H1 (cell line): Measurements from ENCODE around the gene TTC9. TPM values are rescaled to one million over a fixed set of nuclear protein-coding genes. Genes with fewer than 3 reads are reported as not detected.

Source experiments
- CTCF ChIA-PET: fragments of 300-600 bp; sonication (Branson Sonifier 250); formaldehyde crosslinking; loops from one replicate; lab custom pipeline; 2021; ENCODE audit not compliant: partially characterized antibody; lab: Charles Lee
- POLR2A ChIA-PET: fragments of 300-600 bp; sonication (Branson Sonifier 250); formaldehyde crosslinking; loops from one replicate; lab custom pipeline; 2021; ENCODE audit warnings: inconsistent platforms; ENCODE audit not compliant: partially characterized antibody; lab: Charles Lee
- DNase-seq, 2 experiments: peaks; one replicate each; pipeline versions ENCODE4 v3.0.0 to v3.0.0-alpha.2; 2010 to 2022; ENCODE audit warnings: low spot score in 2 of 2, low read depth in 1 of 2, mixed read lengths in 1 of 2
- FAIRE-seq: peaks from 2 replicates; lab custom pipeline; 2011; peaks lifted over from hg19 to GRCh38; lab: Jason Lieb, UNC
- H2AFZ ChIP-seq: 2 replicates; pipeline ENCODE4 v1.8.1; 2012; ENCODE audit warnings: low read length, inconsistent platforms
- H2AK5ac ChIP-seq: 2 replicates; pipeline ENCODE4 v1.6.1; 2013; ENCODE audit warnings: low read depth, low read length
- H2BK120ac ChIP-seq: replicated peaks from 2 replicates; pipeline ENCODE3; 2013; ENCODE audit warnings: low read depth, low read length, inconsistent platforms
- H2BK12ac ChIP-seq: 2 replicates; pipeline ENCODE4 v1.6.1; 2013; ENCODE audit warnings: low read depth, low read length
- H2BK15ac ChIP-seq: 2 replicates; pipeline ENCODE4 v1.6.1; 2013; ENCODE audit warnings: low read length
- H2BK20ac ChIP-seq: 2 replicates; pipeline ENCODE4 v1.6.1; 2013; ENCODE audit warnings: low read length
- H2BK5ac ChIP-seq: 2 replicates; pipeline ENCODE4 v1.6.1; 2013; ENCODE audit warnings: low read depth, low read length
- H3K14ac ChIP-seq: 2 replicates; pipeline ENCODE4 v1.6.1; 2013; ENCODE audit warnings: inconsistent platforms; ENCODE audit not compliant: insufficient read length
- H3K18ac ChIP-seq: 2 replicates; pipeline ENCODE4 v1.6.1; 2013; ENCODE audit warnings: low read length; ENCODE audit errors: extremely low read depth
- H3K23ac ChIP-seq: 2 replicates; pipeline ENCODE4 v1.6.1; 2013; ENCODE audit warnings: inconsistent platforms; ENCODE audit not compliant: insufficient read length
- H3K23me2 ChIP-seq: 2 replicates; pipeline ENCODE4 v1.6.1; 2013; ENCODE audit warnings: low read depth, low read length
- H3K27ac ChIP-seq: 2 replicates; pipeline ENCODE4 v1.6.1; 2011; ENCODE audit warnings: low read depth, low read length, inconsistent platforms
- H3K27me3 ChIP-seq, 4 experiments: replicated peaks in 1 of 4; 1 replicate in 1 of 4; 2 replicates in 3 of 4; pipeline versions ENCODE4 v1.6.1 to v1.8.1; 2011 to 2013; ENCODE audit warnings: low read length in 3 of 4, mild to moderate bottlenecking in 3 of 4, inconsistent platforms in 2 of 4, mixed read lengths in 2 of 4, moderate library complexity in 1 of 4; ENCODE audit not compliant: control insufficient read depth in 3 of 4, insufficient read depth in 3 of 4; ENCODE audit errors: extremely low read depth in 1 of 4
- H3K36me3 ChIP-seq, 4 experiments: 2 replicates each; pipeline versions ENCODE4 v1.6.1 to v1.8.1; 2011 to 2013; ENCODE audit warnings: mild to moderate bottlenecking in 4 of 4, low read length in 3 of 4, moderate library complexity in 2 of 4, control low read depth in 1 of 4, inconsistent platforms in 1 of 4; ENCODE audit not compliant: insufficient read depth in 4 of 4, control insufficient read depth in 2 of 4
- H3K4ac ChIP-seq: replicated peaks from 2 replicates; pipeline ENCODE3; 2013; ENCODE audit warnings: low read length, low read depth, mixed read lengths, inconsistent platforms; ENCODE audit not compliant: insufficient read length
- H3K4me1 ChIP-seq, 4 experiments: replicated peaks in 1 of 4; 1 replicate in 1 of 4; 2 replicates in 3 of 4; pipeline versions ENCODE4 v1.6.1 to v1.8.1; 2011 to 2013; ENCODE audit warnings: low read length in 3 of 4, inconsistent platforms in 2 of 4, mixed read lengths in 1 of 4; ENCODE audit not compliant: insufficient read depth in 4 of 4, control insufficient read depth in 3 of 4
- H3K4me2 ChIP-seq, 2 experiments: 2 replicates each; pipeline versions ENCODE4 v1.6.1 to v1.8.1; 2011 to 2013; ENCODE audit warnings: low read depth in 2 of 2, low read length in 2 of 2, control low read depth in 1 of 2, inconsistent platforms in 1 of 2, mild to moderate bottlenecking in 1 of 2; ENCODE audit not compliant: insufficient read depth in 1 of 2
- H3K4me3 ChIP-seq, 4 experiments: fragments of 200-600, 300-600 bp in 1 of 4; sonication (generic), shearing (Covaris generic), sonication (Bioruptor Twin) in 1 of 4; 2 replicates each; pipeline versions ENCODE4 v1.5.1 to v1.8.1; 2011 to 2016; ENCODE audit warnings: low read length in 4 of 4, low read depth in 3 of 4, control low read depth in 2 of 4, inconsistent platforms in 2 of 4, mild to moderate bottlenecking in 2 of 4, mixed read lengths in 1 of 4, moderate library complexity in 1 of 4; ENCODE audit not compliant: insufficient read depth in 2 of 4; ENCODE audit errors: extremely low read depth in 1 of 4
- H3K56ac ChIP-seq: replicated peaks from 2 replicates; pipeline ENCODE3; 2013; ENCODE audit warnings: low read depth, mild to moderate bottlenecking, mixed read lengths, low read length, inconsistent platforms; ENCODE audit not compliant: insufficient read length
- H3K79me1 ChIP-seq: 2 replicates; pipeline ENCODE4 v1.6.1; 2013; ENCODE audit warnings: low read depth, low read length, control low read depth
- H3K79me2 ChIP-seq, 2 experiments: 2 replicates each; pipeline versions ENCODE4 v1.6.1 to v1.8.1; 2012 to 2013; ENCODE audit warnings: low read length in 2 of 2, mild to moderate bottlenecking in 2 of 2, inconsistent platforms in 1 of 2; ENCODE audit not compliant: insufficient read depth in 2 of 2, control insufficient read depth in 1 of 2
- H3K9ac ChIP-seq, 4 experiments: replicated peaks in 1 of 4; 1 replicate in 1 of 4; 2 replicates in 3 of 4; pipeline versions ENCODE4 v1.6.1 to v1.8.1; 2011 to 2013; ENCODE audit warnings: low read depth in 3 of 4, low read length in 3 of 4, control low read depth in 2 of 4, mild to moderate bottlenecking in 2 of 4, moderate library complexity in 2 of 4, inconsistent platforms in 1 of 4; ENCODE audit errors: extremely low read depth in 1 of 4
- H3K9me3 ChIP-seq, 2 experiments: 2 replicates each; pipeline versions ENCODE4 v1.6.1 to v1.8.1; 2012 to 2013; ENCODE audit warnings: mild to moderate bottlenecking in 2 of 2, moderate library complexity in 2 of 2, control low read depth in 1 of 2, inconsistent platforms in 1 of 2, low read depth in 1 of 2, low read length in 1 of 2, mixed read lengths in 1 of 2; ENCODE audit not compliant: insufficient read depth in 2 of 2
- H4K20me1 ChIP-seq, 2 experiments: replicated peaks in 1 of 2; 2 replicates each; pipeline versions ENCODE3 to v1.8.1; 2011 to 2013; ENCODE audit warnings: inconsistent platforms in 2 of 2, low read length in 2 of 2, mild to moderate bottlenecking in 1 of 2; ENCODE audit not compliant: insufficient read depth in 2 of 2, control insufficient read depth in 1 of 2
- H4K5ac ChIP-seq: 2 replicates; pipeline ENCODE4 v1.6.1; 2013; ENCODE audit warnings: low read length, low read depth, mixed read lengths, inconsistent platforms; ENCODE audit not compliant: insufficient read length
- H4K8ac ChIP-seq: 2 replicates; pipeline ENCODE4 v1.8.0; 2013; ENCODE audit warnings: mild to moderate bottlenecking, moderate library complexity, low read length, inconsistent platforms; ENCODE audit not compliant: insufficient read depth; ENCODE audit errors: extremely low read depth
- H4K91ac ChIP-seq: replicated peaks from 2 replicates; pipeline ENCODE3; 2013; ENCODE audit warnings: low read length, mixed read lengths, inconsistent platforms; ENCODE audit not compliant: insufficient read length
- BRCA1 ChIP-seq: IDR thresholded peaks from 2 replicates; pipeline ENCODE4 v1.6.1; 2012; ENCODE audit warnings: low read depth, low read length, improper control_type of control experiment
- CHD2 ChIP-seq: IDR thresholded peaks from 2 replicates; pipeline ENCODE4 v1.6.1; 2012; ENCODE audit warnings: low read length, improper control_type of control experiment
- EZH2 ChIP-seq: fragments of 200-600 bp; sonication (generic); IDR thresholded peaks from 2 replicates; pipeline ENCODE4 v1.7.1; 2012; ENCODE audit warnings: low read depth, mild to moderate bottlenecking, moderate library complexity, low read length, inconsistent platforms; ENCODE audit not compliant: severe bottlenecking
- GABPA ChIP-seq: IDR thresholded peaks from 2 replicates; pipeline ENCODE4 v1.6.1; 2011; ENCODE audit warnings: mild to moderate bottlenecking, low read length, moderate library complexity, borderline replicate concordance; ENCODE audit not compliant: insufficient read depth
- JUN ChIP-seq: IDR thresholded peaks from 2 replicates; pipeline ENCODE4 v1.6.1; 2011; ENCODE audit warnings: low read depth, mild to moderate bottlenecking, improper control_type of control experiment, low read length
- KDM4A ChIP-seq: IDR thresholded peaks from one replicate; pipeline ENCODE4 v1.7.1; 2012; ENCODE audit warnings: low read depth, mild to moderate bottlenecking, moderate library complexity, low read length, inconsistent platforms; ENCODE audit not compliant: severe bottlenecking
- MAFK ChIP-seq: IDR thresholded peaks from 2 replicates; pipeline ENCODE4 v1.6.1; 2012; ENCODE audit warnings: low read depth, mild to moderate bottlenecking, improper control_type of control experiment, low read length
- POU5F1 ChIP-seq: IDR thresholded peaks from 2 replicates; pipeline ENCODE4 v1.6.1; 2011; ENCODE audit warnings: low read depth, mild to moderate bottlenecking, low read length, moderate library complexity
- RFX5 ChIP-seq: IDR thresholded peaks from 2 replicates; pipeline ENCODE4 v1.6.1; 2011; ENCODE audit warnings: low read depth, low read length, improper control_type of control experiment, borderline replicate concordance
- SAP30 ChIP-seq: fragments of 300-600 bp; sonication (generic); IDR thresholded peaks from 2 replicates; pipeline ENCODE4 v1.7.1; 2012; ENCODE audit warnings: low read length, moderate library complexity, mild to moderate bottlenecking, inconsistent platforms; ENCODE audit not compliant: insufficient read depth, insufficient replicate concordance
- SIRT6 ChIP-seq: IDR thresholded peaks from one replicate; pipeline ENCODE4 v1.7.1; 2012; ENCODE audit warnings: low read length, inconsistent platforms
- SRF ChIP-seq: IDR thresholded peaks from 2 replicates; pipeline ENCODE4 v1.6.1; 2011; ENCODE audit warnings: mild to moderate bottlenecking, low read depth, low read length, moderate library complexity
- TAF7 ChIP-seq: optimal IDR thresholded peaks from 2 replicates; pipeline ENCODE3; 2011; ENCODE audit warnings: low read depth, mild to moderate bottlenecking, inconsistent platforms, low read length, moderate library complexity, borderline replicate concordance
- WGBS, 2 experiments: shearing (Covaris generic) in 1 of 2; methylation state at CpG; one replicate each; pipeline versions ENCODE4 v1.1.6 to v1.1.7; 2013 to 2015; ENCODE audit warnings: low lambda C conversion rate in 2 of 2, mixed read lengths in 2 of 2, inconsistent platforms in 1 of 2, low coverage in 1 of 2, missing lambda C conversion rate in 1 of 2; ENCODE audit not compliant: insufficient replicate concordance in 2 of 2, insufficient coverage in 1 of 2, insufficient read length in 1 of 2; ENCODE audit errors: extremely low coverage in 1 of 2, missing lambda C conversion rate in 1 of 2; 5-methylcytosine and 5-hydroxymethylcytosine counted together
- polyA plus RNA-seq, 7 experiments: library from polyadenylated mRNA; depleted of rRNA in 3 of 7; stranded (reverse) in 5 of 7; unstranded in 2 of 7; fragments of >200 nt in 5 of 7; fragments of 200-250 nt in 2 of 7; gene quantifications; 1 replicate in 5 of 7; 2 replicates in 1 of 7; 4 replicates in 1 of 7; pipeline versions ENCODE4 v1.2.1 to v1.2.3, GENCODE V29; 2011 to 2013; ENCODE audit warnings: missing spikeins in 2 of 7, mixed read lengths in 2 of 7
- total RNA-seq: library from RNA; stranded (reverse); fragmentation: NEBNext Ultra II Directional; extraction: Animal tissue kit (Norgen Biotek cat#: 25700); gene quantifications from 2 replicates; pipeline ENCODE4 v1.2.1, GENCODE V29; 2021

Gene TTC9
- total and polyA plus RNA-seq, 2 of the 8 experiments (the other 6 are each of a cell fraction or from before 2014, with no cell fraction given), result 21.0 to 29.5 TPM

- Histone ChIP-seq H3K18ac (no peak overlapping the region), H3K4ac (no peak overlapping the region), H3K27me3 (no peaks in the 10 kb centered on the region), H3K79me2 (no peaks in the 10 kb centered on the region), H3K14ac (no peak overlapping the region), H2BK5ac (no peak overlapping the region), H3K36me3 (no peaks in the 10 kb centered on the region), H4K91ac (no peak overlapping the region), H3K56ac (no peak overlapping the region), H3K23ac (no peak overlapping the region), H3K4me3 (no peak overlapping the region), H4K8ac (no peak overlapping the region), H3K79me1 (no peaks in the 10 kb centered on the region), H3K23me2 (peaks cover 2% of the 10 kb centered on the region; the same call in 1 of the 2 replicates), H2BK120ac (no peak overlapping the region), H2BK20ac (peak overlapping the region; percentile 14; the same call in 1 of the 2 replicates), H2AFZ (no peak overlapping the region), H2BK12ac (no peak overlapping the region; the same call in 1 of the 2 replicates), H3K4me1 (peaks cover 2 to 10% (median 4%) of the 10 kb centered on the region in 4 experiments; a peak in 6 of 7 replicates), H3K9ac (no peak overlapping the region), H3K9me3 (no peaks in the 10 kb centered on the region), H2BK15ac (no peak overlapping the region), H2AK5ac (no peak overlapping the region; the same call in 1 of the 2 replicates), H4K20me1 (no peaks in the 10 kb centered on the region), H3K4me2 (no peak overlapping the region), H4K5ac (no peak overlapping the region), H3K27ac (no peak overlapping the region)
- no peak for FAIRE-seq
- 88% methylated on average over 4 of the region's 4 CpGs; no CpG with 5 or more reads in 1 of the 2 experiments for WGBS, 2 experiments
- DNase-seq, result no peak
- ChIA-PET POLR2A (interaction anchor here (7.6 kb wide), 1 partner anchor 9 kb away, joined by 43 read pairs; no protein-coding TSS in a partner anchor), CTCF (interaction anchor here (0.9 to 3.6 kb wide), 5 partner anchors 9 to 78 kb away, joined by 3 to 30 read pairs (median 5); no protein-coding TSS in a partner anchor)
- TF ChIP-seq CHD2 (no peak), SAP30 (no peak), JUN (no peak), SIRT6 (no peak), TAF7 (no peak), EZH2 (no peak), KDM4A (no peak), SRF (no peak), BRCA1 (no peak), MAFK (no peak), RFX5 (no peak), POU5F1 (no peak), GABPA (no peak)
Observed at GRCh38 chr14:70700955-70701585, 59.4 kb downstream of the TTC9 start.
